IMR-90 (cell line): Measurements from ENCODE around the gene ATOSB.

Experiments
- CEBPB ChIP-seq: IDR thresholded peaks from 2 replicates; pipeline ENCODE4 v1.6.1; 2012; ENCODE audit warnings: low read depth, low read length, improper control_type of control experiment
- CHD1 ChIP-seq: IDR thresholded peaks from 2 replicates; pipeline ENCODE4 v1.6.1; 2012; ENCODE audit warnings: low read depth, low read length, improper control_type of control experiment
- FOS ChIP-seq: fragments of 150-350 bp; IDR thresholded peaks from 2 replicates; pipeline ENCODE4 v1.6.1; 2016; ENCODE audit warnings: low read depth, low read length
- MAZ ChIP-seq: IDR thresholded peaks from 2 replicates; pipeline ENCODE4 v1.6.1; 2012; ENCODE audit warnings: low read depth, mild to moderate bottlenecking, low read length, improper control_type of control experiment, moderate library complexity, borderline replicate concordance
- MXI1 ChIP-seq: IDR thresholded peaks from 2 replicates; pipeline ENCODE4 v1.6.1; 2012; ENCODE audit warnings: low read depth, mild to moderate bottlenecking, low read length, moderate library complexity, borderline replicate concordance
- POLR2A ChIP-seq: IDR thresholded peaks from 2 replicates; pipeline ENCODE4 v1.6.1; 2012; ENCODE audit warnings: mild to moderate bottlenecking, low read depth, low read length
- RAD21 ChIP-seq: IDR thresholded peaks from 2 replicates; pipeline ENCODE4 v1.6.1; 2012; ENCODE audit warnings: low read length, improper control_type of control experiment
- RFX5 ChIP-seq: IDR thresholded peaks from 2 replicates; pipeline ENCODE4 v1.8.0; 2012; ENCODE audit warnings: low read depth, mild to moderate bottlenecking, low read length, moderate library complexity
- TF ChIP-seq, protein P1 (sequence below): conservative IDR thresholded peaks from 2 replicates; pipeline ENCODE4 v1.5.1; 2012; ENCODE audit warnings: mild to moderate bottlenecking, low read depth, low read length, improper control_type of control experiment
- TF ChIP-seq, protein P2 (sequence below): fragments of 150-350 bp; IDR thresholded peaks from 2 replicates; pipeline ENCODE4 v1.6.1; 2017; ENCODE audit warnings: mild to moderate bottlenecking, antibody characterized with exemption, low read length, low read depth
- TF ChIP-seq, protein P3 (sequence below): fragments of 150-350 bp; IDR thresholded peaks from 2 replicates; pipeline ENCODE4 v1.6.1; 2016; ENCODE audit warnings: low read depth, mild to moderate bottlenecking, low read length, moderate library complexity, borderline replicate concordance

DNA sequence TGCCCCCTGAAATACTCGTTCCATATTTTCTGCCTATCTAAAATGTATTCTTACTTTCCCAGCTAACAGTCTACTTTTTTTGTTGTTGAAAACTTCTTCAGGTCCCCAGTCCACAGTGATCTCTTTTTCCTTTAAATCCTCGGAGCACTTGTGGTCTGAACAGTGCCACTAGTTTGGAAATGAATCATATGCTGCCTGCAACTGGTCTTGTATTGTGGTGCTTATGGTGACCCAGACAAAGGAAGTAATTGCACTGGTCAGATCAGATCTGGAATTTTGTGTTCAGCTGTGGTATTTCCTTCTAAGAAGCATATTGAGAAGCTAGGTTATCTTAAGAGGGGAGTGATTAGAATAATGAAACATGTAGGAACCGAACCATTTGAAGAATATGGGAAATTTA lies 49.0 kb upstream of the ATOSB start:
- TF ChIP-seq POLR2A = no peak
- TF ChIP-seq, protein P1, sequence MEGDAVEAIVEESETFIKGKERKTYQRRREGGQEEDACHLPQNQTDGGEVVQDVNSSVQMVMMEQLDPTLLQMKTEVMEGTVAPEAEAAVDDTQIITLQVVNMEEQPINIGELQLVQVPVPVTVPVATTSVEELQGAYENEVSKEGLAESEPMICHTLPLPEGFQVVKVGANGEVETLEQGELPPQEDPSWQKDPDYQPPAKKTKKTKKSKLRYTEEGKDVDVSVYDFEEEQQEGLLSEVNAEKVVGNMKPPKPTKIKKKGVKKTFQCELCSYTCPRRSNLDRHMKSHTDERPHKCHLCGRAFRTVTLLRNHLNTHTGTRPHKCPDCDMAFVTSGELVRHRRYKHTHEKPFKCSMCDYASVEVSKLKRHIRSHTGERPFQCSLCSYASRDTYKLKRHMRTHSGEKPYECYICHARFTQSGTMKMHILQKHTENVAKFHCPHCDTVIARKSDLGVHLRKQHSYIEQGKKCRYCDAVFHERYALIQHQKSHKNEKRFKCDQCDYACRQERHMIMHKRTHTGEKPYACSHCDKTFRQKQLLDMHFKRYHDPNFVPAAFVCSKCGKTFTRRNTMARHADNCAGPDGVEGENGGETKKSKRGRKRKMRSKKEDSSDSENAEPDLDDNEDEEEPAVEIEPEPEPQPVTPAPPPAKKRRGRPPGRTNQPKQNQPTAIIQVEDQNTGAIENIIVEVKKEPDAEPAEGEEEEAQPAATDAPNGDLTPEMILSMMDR = no peak
- TF ChIP-seq, protein P2, sequence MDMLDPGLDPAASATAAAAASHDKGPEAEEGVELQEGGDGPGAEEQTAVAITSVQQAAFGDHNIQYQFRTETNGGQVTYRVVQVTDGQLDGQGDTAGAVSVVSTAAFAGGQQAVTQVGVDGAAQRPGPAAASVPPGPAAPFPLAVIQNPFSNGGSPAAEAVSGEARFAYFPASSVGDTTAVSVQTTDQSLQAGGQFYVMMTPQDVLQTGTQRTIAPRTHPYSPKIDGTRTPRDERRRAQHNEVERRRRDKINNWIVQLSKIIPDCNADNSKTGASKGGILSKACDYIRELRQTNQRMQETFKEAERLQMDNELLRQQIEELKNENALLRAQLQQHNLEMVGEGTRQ = no peak
- no peak for TF ChIP-seq CEBPB
- no peak for TF ChIP-seq RFX5
- TF ChIP-seq, protein P3, sequence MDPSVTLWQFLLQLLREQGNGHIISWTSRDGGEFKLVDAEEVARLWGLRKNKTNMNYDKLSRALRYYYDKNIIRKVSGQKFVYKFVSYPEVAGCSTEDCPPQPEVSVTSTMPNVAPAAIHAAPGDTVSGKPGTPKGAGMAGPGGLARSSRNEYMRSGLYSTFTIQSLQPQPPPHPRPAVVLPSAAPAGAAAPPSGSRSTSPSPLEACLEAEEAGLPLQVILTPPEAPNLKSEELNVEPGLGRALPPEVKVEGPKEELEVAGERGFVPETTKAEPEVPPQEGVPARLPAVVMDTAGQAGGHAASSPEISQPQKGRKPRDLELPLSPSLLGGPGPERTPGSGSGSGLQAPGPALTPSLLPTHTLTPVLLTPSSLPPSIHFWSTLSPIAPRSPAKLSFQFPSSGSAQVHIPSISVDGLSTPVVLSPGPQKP = no peak
- no peak for TF ChIP-seq MXI1
- TF ChIP-seq MAZ = no peak
- TF ChIP-seq CHD1 = no peak
- no peak for TF ChIP-seq FOS
- no peak for TF ChIP-seq RAD21
